HepG2 (cell line): Measurements from ENCODE around the gene KATNAL2. TPM values are rescaled to one million over a fixed set of nuclear protein-coding genes. Genes with fewer than 3 reads are reported as not detected.

Experiments
- ATAC-seq: fragments of 200-7000 bp; cut with Tn5 transposase; 3 replicates; pipeline ENCODE4 v1.9.1; 2020; ENCODE audit warnings: mild to moderate bottlenecking, moderate library complexity
- BruUV-seq: library from RNA; stranded (reverse); fragments of 400-500 nt; replicated peaks from 2 replicates; lab custom pipeline; 2021; lab: Mats Ljungman, UMichigan
- CTCF ChIA-PET: fragments of 300-600 bp; formaldehyde crosslinking; extraction: SDS; loops from one replicate; lab custom pipeline; 2021; ENCODE audit warnings: low total read pairs, inconsistent platforms, low intra/inter-chr PET ratio; lab: Yijun Ruan, JAX
- POLR2A ChIA-PET: fragments of 350-600 bp; sonication (Branson Sonifier 250); formaldehyde crosslinking; loops from one replicate; lab custom pipeline; 2020; ENCODE audit warnings: antibody characterized with exemption, inconsistent platforms; lab: Yijun Ruan, JAX
- DNase-seq: peaks from one replicate; pipeline ENCODE4 v3.0.0-alpha.2; 2015; ENCODE audit warnings: low spot score
- FAIRE-seq: peaks from 3 replicates; lab custom pipeline; 2011; peaks lifted over from hg19 to GRCh38; lab: Jason Lieb, UNC
- H2AFZ ChIP-seq: one replicate; pipeline ENCODE4 v1.6.1; 2011; ENCODE audit warnings: low read length, inconsistent platforms
- H3K27ac ChIP-seq: fragments of 300-600 bp; 3 replicates; pipeline ENCODE4 v1.8.0; 2011; ENCODE audit warnings: mixed run types, mild to moderate bottlenecking, mixed read lengths, low read length, inconsistent platforms; ENCODE audit not compliant: insufficient read depth; ENCODE audit errors: extremely low read length
- H3K27me3 ChIP-seq, 2 experiments: fragments of 200-600 bp in 1 of 2; 2 replicates in 1 of 2; 3 replicates in 1 of 2; pipeline versions ENCODE4 v1.6.0 to v1.8.0; 2011; ENCODE audit warnings: low read length in 2 of 2, mild to moderate bottlenecking in 2 of 2, moderate library complexity in 2 of 2, inconsistent platforms in 1 of 2; ENCODE audit not compliant: insufficient read depth in 2 of 2, control insufficient read depth in 1 of 2
- H3K36me3 ChIP-seq, 2 experiments: fragments of 200-600 bp in 1 of 2; replicated peaks in 1 of 2; 2 replicates in 1 of 2; 3 replicates in 1 of 2; pipeline versions ENCODE4 v1.5.1 to v1.8.0; 2011; ENCODE audit warnings: low read length in 2 of 2, inconsistent platforms in 1 of 2; ENCODE audit not compliant: insufficient read depth in 2 of 2, control insufficient read depth in 1 of 2
- H3K4me1 ChIP-seq: 2 replicates; pipeline ENCODE4 v1.5.1; 2012; ENCODE audit warnings: low read length, inconsistent platforms; ENCODE audit not compliant: insufficient read depth
- H3K4me2 ChIP-seq: 2 replicates; pipeline ENCODE4 v1.6.0; 2011; ENCODE audit warnings: low read depth, low read length, inconsistent platforms
- H3K4me3 ChIP-seq, 3 experiments: fragments of 200-600 bp in 1 of 3; sonication (generic), shearing (Covaris generic) in 1 of 3; replicated peaks in 1 of 3; 2 replicates each; pipeline ENCODE4 v1.5.1; 2011 to 2016; ENCODE audit warnings: low read length in 3 of 3, inconsistent platforms in 2 of 3, low read depth in 2 of 3, mild to moderate bottlenecking in 2 of 3, control low read depth in 1 of 3, mixed read lengths in 1 of 3; ENCODE audit not compliant: insufficient read depth in 1 of 3
- H3K79me2 ChIP-seq: one replicate; pipeline ENCODE4 v1.6.1; 2011; ENCODE audit warnings: low read length, inconsistent platforms; ENCODE audit not compliant: insufficient read depth
- H3K9ac ChIP-seq: 2 replicates; pipeline ENCODE4 v1.6.0; 2011; ENCODE audit warnings: mild to moderate bottlenecking, low read depth, low read length, inconsistent platforms; ENCODE audit not compliant: insufficient read depth
- H3K9me3 ChIP-seq: 2 replicates; pipeline ENCODE4 v1.5.1; 2012; ENCODE audit warnings: mild to moderate bottlenecking, low read length
- H4K20me1 ChIP-seq: 2 replicates; pipeline ENCODE4 v1.6.0; 2011; ENCODE audit warnings: inconsistent platforms, mild to moderate bottlenecking, low read length, moderate library complexity; ENCODE audit not compliant: insufficient read depth
- BCL3 ChIP-seq: sonication (generic); formaldehyde crosslinking; IDR thresholded peaks from 2 replicates; pipeline ENCODE4 v1.5.1; 2020; ENCODE audit warnings: mild to moderate bottlenecking, missing genetic modification reagents, moderate library complexity
- BRD4 ChIP-seq: sonication (generic); formaldehyde crosslinking; IDR thresholded peaks from 2 replicates; pipeline ENCODE4 v1.4.0; 2020; ENCODE audit warnings: missing genetic modification reagents
- CCDC6 ChIP-seq: sonication (generic); formaldehyde crosslinking; IDR thresholded peaks from 2 replicates; pipeline ENCODE4 v1.8.1; 2022; ENCODE audit warnings: mild to moderate bottlenecking, missing genetic modification reagents, moderate library complexity
- CTCF ChIP-seq: sonication (generic); formaldehyde crosslinking; IDR thresholded peaks from 2 replicates; pipeline ENCODE4 v1.5.0; 2020; ENCODE audit warnings: mild to moderate bottlenecking, missing genetic modification reagents, moderate library complexity
- FOXA3 ChIP-seq: IDR thresholded peaks from 2 replicates; pipeline ENCODE4 v1.6.1; 2016; ENCODE audit warnings: missing genetic modification reagents, missing compliant biosample characterization
- GMEB1 ChIP-seq: sonication (generic); formaldehyde crosslinking; IDR thresholded peaks from 2 replicates; pipeline ENCODE4 v1.5.1; 2020; ENCODE audit warnings: missing genetic modification reagents, mild to moderate bottlenecking, borderline replicate concordance
- KDM6A ChIP-seq: IDR thresholded peaks from 2 replicates; pipeline ENCODE4 v1.6.1; 2016; ENCODE audit warnings: low read depth
- NFRKB ChIP-seq: fragments of 450-650 bp; IDR thresholded peaks from 2 replicates; pipeline ENCODE4 v1.6.1; 2017
- RAD21 ChIP-seq: fragments of 450-650 bp; formaldehyde crosslinking; IDR thresholded peaks from 2 replicates; pipeline ENCODE4 v1.5.0; 2020; ENCODE audit warnings: mild to moderate bottlenecking
- SMC3 ChIP-seq: IDR thresholded peaks from 2 replicates; pipeline ENCODE4 v1.6.1; 2011; ENCODE audit warnings: low read length, improper control_type of control experiment
- STAG1 ChIP-seq: sonication (generic); formaldehyde crosslinking; IDR thresholded peaks from 2 replicates; pipeline ENCODE4 v1.4.0; 2020; ENCODE audit warnings: missing genetic modification reagents
- XRCC5 ChIP-seq: fragments of 200-400 bp; formaldehyde crosslinking; optimal IDR thresholded peaks from 2 replicates; pipeline ENCODE3; 2017; ENCODE audit warnings: mild to moderate bottlenecking, low read length
- YEATS4 ChIP-seq: sonication (generic); formaldehyde crosslinking; IDR thresholded peaks from 2 replicates; pipeline ENCODE4 v1.4.0; 2020; ENCODE audit warnings: missing genetic modification reagents, borderline replicate concordance
- ZFP90 ChIP-seq: sonication (generic); formaldehyde crosslinking; IDR thresholded peaks from 2 replicates; pipeline ENCODE4 v1.8.0; 2022; ENCODE audit warnings: missing genetic modification reagents, mild to moderate bottlenecking, inconsistent platforms, borderline replicate concordance
- ZMYM4 ChIP-seq: sonication (generic); formaldehyde crosslinking; IDR thresholded peaks from 2 replicates; pipeline ENCODE4 v1.8.1; 2023; ENCODE audit warnings: mild to moderate bottlenecking, missing genetic modification reagents
- ZNF121 ChIP-seq: sonication (generic); formaldehyde crosslinking; IDR thresholded peaks from 2 replicates; pipeline ENCODE4 v1.5.0; 2020; ENCODE audit warnings: mild to moderate bottlenecking, missing genetic modification reagents
- ZNF317 ChIP-seq: sonication (generic); formaldehyde crosslinking; IDR thresholded peaks from 2 replicates; pipeline ENCODE4 v1.5.0; 2020; ENCODE audit warnings: mild to moderate bottlenecking, missing genetic modification reagents
- ZNF572 ChIP-seq: sonication (generic); formaldehyde crosslinking; IDR thresholded peaks from 2 replicates; pipeline ENCODE4 v1.5.1; 2020; ENCODE audit warnings: mild to moderate bottlenecking, missing genetic modification reagents
- ZNF691 ChIP-seq: sonication (generic); formaldehyde crosslinking; IDR thresholded peaks from 2 replicates; pipeline ENCODE4 v1.4.0; 2020; ENCODE audit warnings: missing genetic modification reagents, low read depth, mild to moderate bottlenecking, borderline replicate concordance
- WGBS: methylation state at CpG from one replicate; pipeline ENCODE4 v1.1.6; 2017; ENCODE audit warnings: low lambda C conversion rate; 5-methylcytosine and 5-hydroxymethylcytosine counted together
- in situ Hi-C: cut with HindIII; loops from 2 replicates; pipeline ENCODE4 v1.10.0; 2017; ENCODE audit warnings: low pct_unique_long_range_greater_than_20kb; ENCODE audit not compliant: extremely low pct_ligation_motif_present
- intact Hi-C: fragments of 100-400 bp; cut with micrococcal nuclease; formaldehyde crosslinking; loops from one replicate; pipeline ENCODE4 v1.10.0; 2022; ENCODE audit not compliant: unreplicated experiment
- polyA plus RNA-seq, 8 experiments: library from polyadenylated mRNA; depleted of rRNA in 3 of 8; stranded (reverse) in 7 of 8; unstranded in 1 of 8; fragments of >200 nt; fragmentation: Illumina TruSeq in 4 of 8; extraction: Trizol in 4 of 8; gene quantifications; 2 replicates each; pipeline versions ENCODE4 v1.2.1 to v1.2.3, GENCODE V29; 2011 to 2016; ENCODE audit warnings: low read depth in 4 of 8, missing spikeins in 1 of 8, mixed read lengths in 1 of 8; ENCODE audit not compliant: insufficient read depth in 1 of 8
- total RNA-seq, 5 experiments: library from RNA; depleted of rRNA; stranded (reverse); fragments of >200 nt; fragmentation: Illumina TruSeq; extraction: Trizol; gene quantifications; 2 replicates each; pipeline ENCODE4 v1.2.3, GENCODE V29; 2016; ENCODE audit warnings: low read depth in 1 of 5

KATNAL2 gene
- total and polyA plus RNA-seq, 2 of the 13 experiments (the other 11 are each of a cell fraction or from before 2014, with no cell fraction given), result not detected

GRCh38 chr18:47100212-47100831, 182.9 kb downstream of the KATNAL2 start:
- H2AFZ ChIP-seq, result no peak overlapping the region
- peak; percentile 91 for FAIRE-seq
- H4K20me1 ChIP-seq, result no peaks in the 10 kb centered on the region
- peak; percentile 86 for ATAC-seq
- intact Hi-C loops, result loop anchor here (1.0 to 5.0 kb wide), 3 partner anchors 50 to 657 kb away; no protein-coding TSS in a partner anchor
- ChIA-PET CTCF (interaction anchor here (1.0 to 4.8 kb wide), 2 partner anchors 105 to 656 kb away, joined by 3 to 50 read pairs; no protein-coding TSS in a partner anchor), POLR2A (no interaction called here)
- no peak overlapping the region for H3K4me3 ChIP-seq
- H3K9ac ChIP-seq, result no peak overlapping the region
- BruUV-seq, result no TSS peak
- no peaks in the 10 kb centered on the region for H3K79me2 ChIP-seq
- peaks cover 0 to 1% of the 10 kb centered on the region in 2 experiments; a peak in 1 of 5 replicates for H3K36me3 ChIP-seq
- peak; percentile 44 for DNase-seq
- no peak overlapping the region for H3K27ac ChIP-seq
- H3K9me3 ChIP-seq, result no peaks in the 10 kb centered on the region
- no peak overlapping the region for H3K4me2 ChIP-seq
- in situ Hi-C loops, result loop anchor here (5.0 kb wide), 1 partner anchor 107 kb away; no protein-coding TSS in a partner anchor
- peaks cover 18% of the 10 kb centered on the region for H3K4me1 ChIP-seq
- 48% methylated on average over 12 of the region's 12 CpGs for WGBS
- H3K27me3 ChIP-seq, result no peaks in the 10 kb centered on the region
- TF ChIP-seq BRD4 (no peak), BCL3 (no peak), YEATS4 (CRISPR knock-in tag) (no peak), ZNF691 (no peak), STAG1 (CRISPR knock-in tag) (peak; percentile 88), CTCF (peak; percentile 81), RAD21 (CRISPR knock-in tag) (peak; percentile 79), GMEB1 (CRISPR knock-in tag) (no peak), NFRKB (no peak), FOXA3 (CRISPR knock-in tag) (no peak), KDM6A (CRISPR knock-in tag) (no peak), SMC3 (peak; percentile 86), CCDC6 (no peak), XRCC5 (peak; percentile 33), ZNF317 (no peak), ZFP90 (CRISPR knock-in tag) (no peak), ZNF572 (CRISPR knock-in tag) (no peak), ZNF121 (no peak), ZMYM4 (no peak)
